ENCODE measurements around the gene OCSTAMP.

The OCSTAMP gene

GRCh38 chr20:46543033-46543432, 7.4 kb downstream of the OCSTAMP start:
- FAIRE-seq (no peak), DNase-seq (ENCODE audit: insufficient read length, low spot score) (no peak)
- TF ChIP-seq CTCF (IDR thresholded peaks at IDR 0.05; ENCODE audit: insufficient read depth, missing control alignments): no peak

- no peak for FAIRE-seq
- no peak for DNase-seq (ENCODE audit: insufficient read length, low spot score)
- no peak for TF ChIP-seq CTCF (IDR thresholded peaks at IDR 0.05; ENCODE audit: insufficient read depth, missing control alignments)
These were observed 9.1 kb downstream of the OCSTAMP start for GRCh38 chr20:46541229-46541935.

GRCh38 chr20:46539113-46539512, 11.3 kb downstream of the OCSTAMP start:
- FAIRE-seq (no peak), DNase-seq (ENCODE audit: insufficient read length, low spot score) (no peak)
- TF ChIP-seq CTCF (IDR thresholded peaks at IDR 0.05; ENCODE audit: insufficient read depth, missing control alignments): no peak

- no peak for FAIRE-seq
- DNase-seq (ENCODE audit: insufficient read length, low spot score): no peak
- TF ChIP-seq CTCF (IDR thresholded peaks at IDR 0.05; ENCODE audit: insufficient read depth, missing control alignments): no peak
These were observed 19.8 kb downstream of the OCSTAMP start for GRCh38 chr20:46530640-46531039.

GRCh38 chr20:46523696-46524328, 26.6 kb downstream of the OCSTAMP start:
- FAIRE-seq: no peak
- TF ChIP-seq CTCF (IDR thresholded peaks at IDR 0.05; ENCODE audit: insufficient read depth, missing control alignments): no peak
- DNase-seq (ENCODE audit: insufficient read length, low spot score): no peak

GRCh38 chr20:46523108-46523507, 27.3 kb downstream of the OCSTAMP start:
- FAIRE-seq (no peak), DNase-seq (ENCODE audit: insufficient read length, low spot score) (no peak)
- TF ChIP-seq CTCF (IDR thresholded peaks at IDR 0.05; ENCODE audit: insufficient read depth, missing control alignments): no peak

GRCh38 chr20:46520976-46521579, 29.4 kb downstream of the OCSTAMP start:
- DNase-seq (ENCODE audit: insufficient read length, low spot score) (no peak), FAIRE-seq (peak; percentile 11)

More at GRCh38 chr20:46520976-46521579, 29.4 kb downstream of the OCSTAMP start:
- peak; percentile 66 for TF ChIP-seq CTCF (IDR thresholded peaks at IDR 0.05; ENCODE audit: insufficient read depth, missing control alignments)
